Uterus (tissue), 4 donors: ENCODE measurements around the gene SFXN5. TPM values are rescaled to one million over a fixed set of nuclear protein-coding genes. Genes with fewer than 3 reads are reported as not detected.

Experiments
- DNase-seq, 2 donors: peaks; one replicate each; pipeline ENCODE4 v3.0.0-alpha.2; 2019 to 2020
- H3K27ac ChIP-seq, 2 donors: fragments of 200-600 bp; sonication (generic); 1 replicate in 1 of 2; 2 replicates in 1 of 2; pipeline ENCODE4 v1.5.1; 2016 to 2018
- H3K27me3 ChIP-seq, 2 donors: fragments of 200-600 bp; sonication (generic); one replicate each; pipeline ENCODE4 v1.5.1; 2018 to 2019; ENCODE audit warnings: control low read depth in 1 of 2
- H3K36me3 ChIP-seq, 2 donors: fragments of 200-600 bp; sonication (generic); one replicate each; pipeline ENCODE4 v1.5.1; 2019; ENCODE audit warnings: control low read depth in 1 of 2
- H3K4me1 ChIP-seq, 2 donors: fragments of 200-600 bp; sonication (generic); one replicate each; pipeline ENCODE4 v1.5.1; 2018 to 2019; ENCODE audit warnings: control low read depth in 1 of 2
- H3K4me3 ChIP-seq, 2 donors: fragments of 200-600 bp; sonication (generic); 1 replicate in 1 of 2; 2 replicates in 1 of 2; pipeline ENCODE4 v1.5.1; 2018 to 2019; ENCODE audit warnings: mild to moderate bottlenecking in 1 of 2
- H3K9me3 ChIP-seq, 2 donors: fragments of 200-600 bp; sonication (generic); one replicate each; pipeline ENCODE4 v1.5.1; 2019; ENCODE audit warnings: control low read depth in 1 of 2
- CTCF ChIP-seq, 4 experiments: fragments of 200-600 bp in 2 of 4; fragments of 450-650 bp in 2 of 4; sonication (generic) in 2 of 4; IDR thresholded peaks; one replicate each; pipeline ENCODE4 v1.5.1; 2016 to 2019; ENCODE audit warnings: antibody characterized with exemption in 4 of 4, mild to moderate bottlenecking in 2 of 4, moderate library complexity in 1 of 4
- POLR2A ChIP-seq, 2 donors: fragments of 450-650 bp; IDR thresholded peaks; one replicate each; pipeline ENCODE4 v1.6.1; 2016; ENCODE audit warnings: antibody characterized with exemption in 2 of 2, mild to moderate bottlenecking in 1 of 2, moderate library complexity in 1 of 2
- intact Hi-C: fragments of 100-400 bp; cut with DNase I; formaldehyde crosslinking; loops from one replicate; pipeline ENCODE4 v1.15.1; 2023; ENCODE audit warnings: low total_unique reads
- total RNA-seq, 4 donors: library from RNA; depleted of rRNA in 3 of 4; stranded (reverse); fragments of >200 nt in 3 of 4; gene quantifications; one replicate each; pipeline versions ENCODE4 v1.1.0 to v1.2.4, GENCODE V29; 2014 to 2023
- donor health status: DM: yes; HTN: yes; CAD: no.

Gene SFXN5
- total RNA-seq, 4 donors from 2014 or later, result 2.1 to 16.0 (median 10.6) TPM

DNA sequence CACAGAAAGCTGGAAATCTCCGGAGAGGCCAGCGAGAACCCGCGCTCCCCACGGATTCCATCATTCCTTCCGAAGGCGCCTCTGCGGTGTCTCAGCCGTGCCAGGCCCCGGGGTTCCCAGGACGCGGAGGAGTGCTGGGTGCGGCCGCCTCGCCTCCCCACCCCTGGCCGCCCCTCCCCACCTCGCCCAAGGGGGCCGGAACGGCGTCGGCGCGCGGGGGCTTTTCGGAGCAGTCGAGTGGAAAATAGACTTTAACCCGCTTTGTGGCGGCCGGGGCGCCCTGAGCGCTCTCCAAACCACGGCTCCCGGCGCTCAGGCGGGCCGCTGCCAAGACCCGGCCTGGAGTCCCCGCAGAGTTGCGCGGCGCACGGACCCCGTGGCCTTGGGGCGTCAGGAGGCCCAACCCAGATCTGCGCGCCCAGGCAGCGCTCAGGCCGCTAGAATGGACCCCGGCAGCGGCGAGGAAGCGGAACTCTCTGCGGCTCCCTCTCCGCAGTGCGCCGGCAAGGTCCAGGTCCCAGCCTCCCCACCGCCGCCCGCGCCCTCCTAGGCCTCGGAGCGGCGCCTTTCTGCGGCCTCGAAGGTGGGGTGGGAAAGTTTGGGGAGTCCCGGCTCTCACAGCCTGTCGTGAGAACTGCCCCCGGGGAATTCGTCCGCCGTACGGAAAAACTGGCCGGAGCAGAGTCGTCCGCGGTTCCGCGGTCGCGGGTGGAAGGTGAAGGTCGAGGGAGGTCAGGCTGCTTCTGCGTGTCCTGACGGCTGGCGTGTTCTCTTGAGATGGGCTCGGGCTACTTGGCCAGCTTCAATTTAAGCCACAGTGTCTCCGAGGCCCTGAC, 155.4 kb downstream of the SFXN5 start:
- Histone ChIP-seq H3K4me1 (peaks cover 0 to 32% of the 10 kb centered on the region in 2 donors), H3K9me3 (no peaks in the 10 kb centered on the region), H3K36me3 (no peaks in the 10 kb centered on the region), H3K27me3 (peaks cover 38 to 70% of the 10 kb centered on the region in 2 donors), H3K27ac (no peak overlapping the region), H3K4me3 (peak overlapping the region; percentile 8 to 34)
- no peak for DNase-seq
- TF ChIP-seq CTCF (IDR thresholded peaks at IDR 0.05), result no peak
- TF ChIP-seq POLR2A (IDR thresholded peaks at IDR 0.05), result no peak
- intact Hi-C loops, result no loop called here

GRCh38 chr2:72915320-72915906, 156.1 kb downstream of the SFXN5 start:
- no peak overlapping the region for H3K4me3 ChIP-seq
- H3K27me3 ChIP-seq, result peaks cover 36 to 68% of the 10 kb centered on the region in 2 donors

DNA sequence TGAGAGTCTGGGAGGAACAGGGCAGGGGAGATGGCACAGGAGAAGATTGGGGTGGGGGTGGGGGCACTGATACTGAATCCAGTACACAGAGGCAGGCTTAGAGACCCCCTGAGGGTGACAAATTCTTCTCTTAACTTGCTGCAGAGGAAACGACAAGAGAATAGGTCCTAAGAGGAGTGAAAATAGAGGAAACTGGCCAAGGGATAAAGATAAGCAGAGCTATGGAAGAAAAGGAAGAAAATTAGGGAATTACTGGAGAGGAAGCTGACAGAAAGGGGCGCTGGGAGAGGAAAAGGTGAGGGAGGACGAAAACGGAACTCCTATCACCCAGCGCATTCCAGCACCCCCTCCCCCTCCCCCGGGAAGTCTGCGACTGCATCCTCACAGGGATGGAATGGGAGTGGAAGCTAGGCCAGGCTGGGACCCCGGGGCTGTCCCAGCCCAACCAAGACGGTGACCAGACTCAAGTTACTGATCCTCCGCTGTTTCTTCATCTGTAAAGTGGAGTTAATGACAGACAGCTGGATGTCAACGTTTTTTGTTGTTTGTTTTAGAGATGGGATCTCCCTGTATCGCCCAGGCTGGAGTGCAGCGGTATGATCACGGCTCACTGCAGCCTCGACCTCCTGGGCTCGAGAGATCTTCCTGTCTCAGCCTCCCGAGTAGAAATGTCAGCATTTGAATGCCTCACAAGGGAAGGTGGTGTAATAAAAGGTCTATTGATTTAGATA, 156.8 kb downstream of the SFXN5 start:
- peaks cover 0 to 32% of the 10 kb centered on the region in 2 donors for H3K4me1 ChIP-seq
- TF ChIP-seq POLR2A (IDR thresholded peaks at IDR 0.05) (no peak), CTCF (IDR thresholded peaks at IDR 0.05) (no peak)
- no peak overlapping the region for H3K27ac ChIP-seq
- H3K4me3 ChIP-seq, result no peak overlapping the region
- H3K36me3 ChIP-seq, result no peaks in the 10 kb centered on the region
- intact Hi-C loops, result no loop called here
- DNase-seq, result no peak
- H3K27me3 ChIP-seq, result peaks cover 30 to 62% of the 10 kb centered on the region in 2 donors
- H3K9me3 ChIP-seq, result no peaks in the 10 kb centered on the region

More at GRCh38 chr2:72915320-72915906, 156.1 kb downstream of the SFXN5 start:
- H3K4me1 ChIP-seq, result peaks cover 0 to 32% of the 10 kb centered on the region in 2 donors
- TF ChIP-seq CTCF (IDR thresholded peaks at IDR 0.05) (no peak), POLR2A (IDR thresholded peaks at IDR 0.05) (no peak)
- no peak overlapping the region for H3K27ac ChIP-seq
- no peak for DNase-seq
- H3K36me3 ChIP-seq, result no peaks in the 10 kb centered on the region
- intact Hi-C loops, result no loop called here
- no peaks in the 10 kb centered on the region for H3K9me3 ChIP-seq

DNA sequence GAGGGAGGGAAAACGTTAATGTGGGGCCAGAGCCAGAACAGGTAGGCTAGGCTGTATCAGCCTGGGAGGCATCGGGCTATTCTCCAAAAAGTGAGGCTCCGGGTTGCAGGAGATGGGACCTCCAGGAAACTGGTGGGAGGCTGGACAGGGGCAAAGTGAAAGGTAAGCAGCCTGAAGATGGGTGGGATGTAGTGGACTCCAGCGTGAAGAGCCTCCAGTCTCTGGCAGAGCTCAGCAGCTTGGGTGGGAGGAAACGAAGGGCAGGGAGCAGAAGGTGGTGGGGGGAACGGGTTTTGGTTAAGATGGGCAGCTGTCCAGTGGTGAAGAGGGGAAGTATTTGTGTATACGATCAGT, 157.3 kb downstream of the SFXN5 start:
- no peak for TF ChIP-seq POLR2A (IDR thresholded peaks at IDR 0.05)
- TF ChIP-seq CTCF (IDR thresholded peaks at IDR 0.05), result no peak
- intact Hi-C loops, result no loop called here
- no peak overlapping the region for H3K27ac ChIP-seq
- no peaks in the 10 kb centered on the region for H3K9me3 ChIP-seq
- H3K4me1 ChIP-seq, result peaks cover 0 to 32% of the 10 kb centered on the region in 2 donors
- no peak overlapping the region for H3K4me3 ChIP-seq
- peaks cover 26 to 56% of the 10 kb centered on the region in 2 donors for H3K27me3 ChIP-seq
- H3K36me3 ChIP-seq, result no peaks in the 10 kb centered on the region
- DNase-seq, result no peak
